Loucy (cell line): ENCODE measurements around the gene MTG2.

Experiments used
- H2AFZ ChIP-seq: fragments of 200-600 bp; sonication (generic); 2 replicates; pipeline ENCODE4 v1.6.0; 2016; ENCODE audit warnings: antibody characterized with exemption, mild to moderate bottlenecking, low read length, moderate library complexity
- H3F3A ChIP-seq: fragments of 200-600 bp; 2 replicates; pipeline ENCODE4 v1.6.0; 2016; ENCODE audit warnings: antibody characterized with exemption, low read depth, mild to moderate bottlenecking
- H3K27me3 ChIP-seq: fragments of 200-600 bp; sonication (generic); 2 replicates; pipeline ENCODE4 v1.6.1; 2014; ENCODE audit warnings: low read length, mild to moderate bottlenecking; ENCODE audit not compliant: insufficient read depth, poor library complexity, severe bottlenecking
- H3K36me3 ChIP-seq: fragments of 200-600 bp; sonication (generic); 2 replicates; pipeline ENCODE4 v1.6.1; 2016; ENCODE audit warnings: low read length; ENCODE audit not compliant: insufficient read depth
- H3K4me1 ChIP-seq: fragments of 200-600 bp; sonication (generic); 2 replicates; pipeline ENCODE4 v1.5.1; 2014; ENCODE audit warnings: low read length, mild to moderate bottlenecking; ENCODE audit not compliant: insufficient read depth, poor library complexity, severe bottlenecking
- H3K4me2 ChIP-seq: fragments of 200-600 bp; sonication (generic); 2 replicates; pipeline ENCODE4 v1.6.0; 2014; ENCODE audit warnings: antibody characterized with exemption, low read length, low read depth, mild to moderate bottlenecking; ENCODE audit not compliant: poor library complexity, severe bottlenecking
- H3K4me3 ChIP-seq: fragments of 200-600 bp; sonication (generic); 2 replicates; pipeline ENCODE4 v1.5.1; 2014; ENCODE audit warnings: low read length, mild to moderate bottlenecking, mixed read lengths; ENCODE audit not compliant: poor library complexity, severe bottlenecking
- H3K79me2 ChIP-seq: fragments of 200-600 bp; sonication (generic); 2 replicates; pipeline ENCODE4 v1.6.1; 2014; ENCODE audit warnings: low read length; ENCODE audit not compliant: insufficient read depth
- H3K9ac ChIP-seq: fragments of 200-600 bp; sonication (generic); 2 replicates; pipeline ENCODE4 v1.6.0; 2014; ENCODE audit warnings: mild to moderate bottlenecking, low read depth, low read length, moderate library complexity; ENCODE audit not compliant: poor library complexity, severe bottlenecking
- H3K9me2 ChIP-seq: fragments of 200-600 bp; sonication (generic); replicated peaks from 2 replicates; pipeline ENCODE4 v1.6.1; 2016; ENCODE audit warnings: low read depth, low read length, mixed read lengths
- H3K9me3 ChIP-seq: fragments of 200-600 bp; sonication (generic); 2 replicates; pipeline ENCODE4 v1.6.1; 2014; ENCODE audit warnings: mild to moderate bottlenecking, antibody characterized with exemption, low read length, low read depth; ENCODE audit not compliant: insufficient read depth
- H4K20me1 ChIP-seq: fragments of 200-600 bp; sonication (generic); 2 replicates; pipeline ENCODE4 v1.6.0; 2014; ENCODE audit warnings: antibody characterized with exemption, low read length, mild to moderate bottlenecking; ENCODE audit not compliant: insufficient read depth, poor library complexity, severe bottlenecking
- EZH2phosphoT487 ChIP-seq: fragments of 200-600 bp; IDR thresholded peaks from 2 replicates; pipeline ENCODE4 v1.6.1; 2018; ENCODE audit warnings: antibody characterized with exemption, mild to moderate bottlenecking, moderate library complexity, borderline replicate concordance
- TF ChIP-seq, protein P1 (sequence below): fragments of 200-600 bp; sonication (generic); conservative IDR thresholded peaks from 2 replicates; pipeline ENCODE4 v1.5.1; 2014; ENCODE audit warnings: mild to moderate bottlenecking, antibody characterized with exemption, low read length

MTG2 gene

DNA sequence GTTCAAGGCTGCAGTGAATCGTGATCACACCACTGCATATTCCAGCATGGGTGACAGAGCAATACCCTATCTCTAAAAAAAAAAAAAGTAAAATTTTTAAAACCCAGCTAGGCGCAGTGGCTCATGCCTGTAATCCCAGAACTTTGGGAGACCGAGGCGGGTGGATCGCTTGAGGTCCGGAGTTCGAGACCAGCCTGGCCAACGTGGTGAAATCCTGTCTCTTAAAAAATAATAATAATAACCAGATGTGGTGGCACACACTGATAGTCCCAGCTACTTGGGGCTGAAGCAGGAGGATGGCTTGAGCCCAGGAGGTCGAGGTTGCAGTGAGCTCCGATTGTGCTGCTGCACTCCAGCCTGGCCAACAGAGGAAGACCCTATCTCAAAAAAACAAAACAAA is 13.5 kb downstream of the MTG2 start:
- Histone ChIP-seq H3K9ac (peak overlapping the region; percentile 76), H3K79me2 (peaks cover 16% of the 10 kb centered on the region; the same call in 1 of the 2 replicates), H4K20me1 (no peaks in the 10 kb centered on the region), H3K9me3 (no peaks in the 10 kb centered on the region), H3K27me3 (no peaks in the 10 kb centered on the region), H3K9me2 (no peaks in the 10 kb centered on the region), H2AFZ (no peak overlapping the region), H3F3A (peaks cover 8% of the 10 kb centered on the region), H3K4me2 (no peak overlapping the region), H3K4me1 (peaks cover 24% of the 10 kb centered on the region), H3K4me3 (no peak overlapping the region), H3K36me3 (peaks cover 25% of the 10 kb centered on the region; the same call in 1 of the 2 replicates)
- no peak for TF ChIP-seq EZH2phosphoT487
- TF ChIP-seq, protein P1, sequence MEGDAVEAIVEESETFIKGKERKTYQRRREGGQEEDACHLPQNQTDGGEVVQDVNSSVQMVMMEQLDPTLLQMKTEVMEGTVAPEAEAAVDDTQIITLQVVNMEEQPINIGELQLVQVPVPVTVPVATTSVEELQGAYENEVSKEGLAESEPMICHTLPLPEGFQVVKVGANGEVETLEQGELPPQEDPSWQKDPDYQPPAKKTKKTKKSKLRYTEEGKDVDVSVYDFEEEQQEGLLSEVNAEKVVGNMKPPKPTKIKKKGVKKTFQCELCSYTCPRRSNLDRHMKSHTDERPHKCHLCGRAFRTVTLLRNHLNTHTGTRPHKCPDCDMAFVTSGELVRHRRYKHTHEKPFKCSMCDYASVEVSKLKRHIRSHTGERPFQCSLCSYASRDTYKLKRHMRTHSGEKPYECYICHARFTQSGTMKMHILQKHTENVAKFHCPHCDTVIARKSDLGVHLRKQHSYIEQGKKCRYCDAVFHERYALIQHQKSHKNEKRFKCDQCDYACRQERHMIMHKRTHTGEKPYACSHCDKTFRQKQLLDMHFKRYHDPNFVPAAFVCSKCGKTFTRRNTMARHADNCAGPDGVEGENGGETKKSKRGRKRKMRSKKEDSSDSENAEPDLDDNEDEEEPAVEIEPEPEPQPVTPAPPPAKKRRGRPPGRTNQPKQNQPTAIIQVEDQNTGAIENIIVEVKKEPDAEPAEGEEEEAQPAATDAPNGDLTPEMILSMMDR, result no peak

DNA sequence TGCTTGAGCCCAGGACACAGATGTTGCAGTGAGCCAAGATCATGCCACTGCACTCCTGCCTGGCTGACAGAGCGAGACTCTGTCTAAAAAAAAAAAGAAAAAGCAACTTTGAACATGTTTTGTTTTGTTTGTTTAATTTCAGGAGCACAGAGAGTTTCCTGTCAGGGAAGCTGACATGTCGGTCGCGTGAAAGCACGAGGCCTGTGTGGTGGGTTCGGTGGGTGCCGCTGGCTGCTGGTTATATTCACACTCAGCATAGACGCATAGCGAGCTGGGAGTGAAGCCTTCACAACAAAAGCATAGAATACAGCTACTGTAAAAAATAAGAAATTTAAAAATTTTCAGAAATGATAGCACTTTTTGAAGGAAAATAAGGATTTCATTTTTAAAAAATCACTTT is 14.5 kb downstream of the MTG2 start:
- H3K4me3 ChIP-seq, result no peak overlapping the region
- no peak overlapping the region for H2AFZ ChIP-seq
- no peaks in the 10 kb centered on the region for H3K9me3 ChIP-seq
- TF ChIP-seq, protein P1, result no peak
- TF ChIP-seq EZH2phosphoT487, result no peak
- no peaks in the 10 kb centered on the region for H3K9me2 ChIP-seq
- no peak overlapping the region for H3K4me2 ChIP-seq
- peaks cover 16% of the 10 kb centered on the region for H3F3A ChIP-seq
- H3K4me1 ChIP-seq, result peaks cover 33% of the 10 kb centered on the region
- no peaks in the 10 kb centered on the region for H4K20me1 ChIP-seq
- no peaks in the 10 kb centered on the region for H3K27me3 ChIP-seq
- no peak overlapping the region for H3K9ac ChIP-seq
- H3K36me3 ChIP-seq, result peaks cover 25% of the 10 kb centered on the region; the same call in 1 of the 2 replicates
- peaks cover 12% of the 10 kb centered on the region; the same call in 1 of the 2 replicates for H3K79me2 ChIP-seq

DNA sequence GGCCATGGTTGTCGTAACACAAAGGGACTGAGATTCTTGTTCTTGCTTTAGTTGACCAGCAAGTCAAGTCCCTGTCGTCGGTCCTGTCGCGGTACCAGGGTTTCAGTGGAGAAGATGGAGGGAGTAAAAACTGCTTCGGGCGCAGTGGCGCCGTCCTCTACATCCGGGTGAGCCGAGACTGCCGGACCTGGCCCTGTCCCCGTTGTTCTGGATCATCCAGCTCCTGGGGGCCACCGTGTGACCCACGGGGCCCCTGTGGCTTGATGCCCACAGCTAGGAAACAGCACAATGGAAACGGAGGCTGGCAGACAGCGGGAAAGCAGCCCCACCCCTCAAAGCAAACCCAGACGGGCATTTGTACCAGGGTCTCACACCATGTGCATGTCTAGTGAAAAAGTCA is 15.0 kb downstream of the MTG2 start:
- TF ChIP-seq, protein P1, result no peak
- no peak for TF ChIP-seq EZH2phosphoT487
- H3K27me3 ChIP-seq, result no peaks in the 10 kb centered on the region
- H3K79me2 ChIP-seq, result peaks cover 12% of the 10 kb centered on the region; the same call in 1 of the 2 replicates
- no peak overlapping the region for H3K9ac ChIP-seq
- H2AFZ ChIP-seq, result no peak overlapping the region
- H3F3A ChIP-seq, result peaks cover 18% of the 10 kb centered on the region
- no peak overlapping the region for H3K4me2 ChIP-seq
- H3K4me3 ChIP-seq, result no peak overlapping the region
- no peaks in the 10 kb centered on the region for H3K9me2 ChIP-seq
- H3K36me3 ChIP-seq, result peaks cover 25% of the 10 kb centered on the region; the same call in 1 of the 2 replicates
- H3K9me3 ChIP-seq, result no peaks in the 10 kb centered on the region
- peaks cover 36% of the 10 kb centered on the region for H3K4me1 ChIP-seq
- H4K20me1 ChIP-seq, result no peaks in the 10 kb centered on the region
